Stimulated activated CD8-positive, alpha-beta memory T cell treated with anti-CD3 and anti-CD28 coated beads, Interleukin-4, amount 100 ng/mL, for 48 hours (primary cell): ENCODE measurements around the gene NPIPB8.
"Not testable (repeated sequence)": the region's sequence is repeated elsewhere in the genome, so short reads cannot be mapped to it uniquely, and the experiment has no call there.

Experiments used
- DNase-seq: peaks from one replicate; pipeline ENCODE4 v3.0.0-alpha.2; 2020

The NPIPB8 gene

GRCh38 chr16:28637765-28638164 is at the start of gene NPIPB8:
Gene NPIPB8, plus strand, starts transcription at chr16:28638065. Its CDS starts 296 bp downstream, at chr16:28638361.
- DNase-seq, result not testable (repeated sequence)

GRCh38 chr16:28589069-28589468 is 48.8 kb upstream of the NPIPB8 start:
- DNase-seq, result no peak

- DNase-seq, result no peak
Observed at GRCh38 chr16:28589930-28590329, 47.9 kb upstream of the NPIPB8 start.

- no peak for DNase-seq
Observed at GRCh38 chr16:28590384-28591340, 47.2 kb upstream of the NPIPB8 start.

GRCh38 chr16:28591355-28591754 is 46.5 kb upstream of the NPIPB8 start:
- no peak for DNase-seq

- DNase-seq, result no peak
Observed at GRCh38 chr16:28592511-28592910, 45.4 kb upstream of the NPIPB8 start.

GRCh38 chr16:28592979-28593553 is 44.8 kb upstream of the NPIPB8 start:
- DNase-seq, result no peak

- DNase-seq, result not testable (repeated sequence)
Observed at GRCh38 chr16:28595451-28595850, 42.4 kb upstream of the NPIPB8 start.

GRCh38 chr16:28596115-28596630 is 41.7 kb upstream of the NPIPB8 start:
- DNase-seq, result no peak

- DNase-seq, result no peak
Observed at GRCh38 chr16:28596840-28597691, 40.8 kb upstream of the NPIPB8 start, which contains the start of gene SULT1A2. Gene SULT1A2, minus strand, starts transcription at chr16:28597050. Its CDS starts 1,120 bp downstream, at chr16:28595930.

GRCh38 chr16:28597692-28598261 is 40.1 kb upstream of the NPIPB8 start:
- DNase-seq, result no peak

GRCh38 chr16:28599377-28600285 is 38.2 kb upstream of the NPIPB8 start:
- DNase-seq, result not testable (repeated sequence)

- not testable (repeated sequence) for DNase-seq
Observed at GRCh38 chr16:28600965-28601364, 36.9 kb upstream of the NPIPB8 start.

GRCh38 chr16:28601589-28601988 is 36.3 kb upstream of the NPIPB8 start:
- not testable (repeated sequence) for DNase-seq

- DNase-seq, result not testable (repeated sequence)
Observed at GRCh38 chr16:28602062-28602461, 35.8 kb upstream of the NPIPB8 start.

- DNase-seq, result no peak
Observed at GRCh38 chr16:28602529-28602928, 35.3 kb upstream of the NPIPB8 start.

GRCh38 chr16:28603381-28604185 is 34.3 kb upstream of the NPIPB8 start:
- no peak for DNase-seq

- no peak for DNase-seq
Observed at GRCh38 chr16:28604186-28604565, 33.7 kb upstream of the NPIPB8 start.

- DNase-seq, result no peak
Observed at GRCh38 chr16:28606291-28607115, 31.4 kb upstream of the NPIPB8 start.
